K562 (cell line): Measurements from ENCODE around the gene PEX3. TPM values are rescaled to one million over a fixed set of nuclear protein-coding genes. Genes with fewer than 3 reads are reported as not detected.

Experiments
- ATAC-seq: fragments of 200-7000 bp; cut with Tn5 transposase; 3 replicates; pipeline ENCODE4 v1.9.1; 2020; ENCODE audit warnings: moderate library complexity
- BruUV-seq: library from RNA; stranded (reverse); fragments of 400-500 nt; replicated peaks from 2 replicates; lab custom pipeline; 2021; lab: Mats Ljungman, UMichigan
- CTCF ChIA-PET: fragments of 300-600 bp; formaldehyde crosslinking; extraction: SDS; loops from one replicate; lab custom pipeline; 2021; ENCODE audit warnings: low intra/inter-chr PET ratio; lab: Yijun Ruan, JAX
- POLR2A ChIA-PET: fragments of 300-600, 350-650 bp; sonication (Branson Sonifier 250); formaldehyde crosslinking; extraction: SDS; loops from one replicate; lab custom pipeline; 2021; ENCODE audit warnings: antibody characterized with exemption, inconsistent platforms; lab: Yijun Ruan, JAX
- DNase-seq, 4 experiments: peaks; one replicate each; pipeline versions ENCODE4 v3.0.0 to v3.0.0-alpha.2; 2011 to 2018; ENCODE audit warnings: low spot score in 3 of 4, mixed read lengths in 3 of 4; ENCODE audit errors: extremely low read depth in 1 of 4
- FAIRE-seq: peaks from 2 replicates; lab custom pipeline; 2011; peaks lifted over from hg19 to GRCh38; lab: Jason Lieb, UNC
- H2AFZ ChIP-seq: 2 replicates; pipeline ENCODE4 v1.6.0; 2011; ENCODE audit warnings: low read depth, low read length, control low read depth, inconsistent platforms
- H3K27ac ChIP-seq: fragments of 200-600 bp; 3 replicates; pipeline ENCODE4 v1.8.0; 2011; ENCODE audit warnings: low read depth, mild to moderate bottlenecking, control low read depth, inconsistent platforms, low read length, moderate library complexity, mixed read lengths; ENCODE audit errors: extremely low read depth
- H3K27me3 ChIP-seq, 2 experiments: fragments of 300-600 bp in 1 of 2; 2 replicates in 1 of 2; 3 replicates in 1 of 2; pipeline versions ENCODE4 v1.6.0 to v1.8.0; 2011; ENCODE audit warnings: inconsistent platforms in 2 of 2, low read length in 2 of 2, mild to moderate bottlenecking in 1 of 2, mixed read lengths in 1 of 2, moderate library complexity in 1 of 2; ENCODE audit not compliant: control insufficient read depth in 2 of 2, insufficient read depth in 2 of 2
- H3K36me3 ChIP-seq: fragments of 300-600 bp; 3 replicates; pipeline ENCODE4 v1.8.0; 2011; ENCODE audit warnings: mild to moderate bottlenecking, low read length, inconsistent platforms; ENCODE audit not compliant: control insufficient read depth, insufficient read depth
- H3K4me1 ChIP-seq, 2 experiments: fragments of 200-600 bp in 1 of 2; replicated peaks in 1 of 2; 2 replicates in 1 of 2; 3 replicates in 1 of 2; pipeline versions ENCODE4 v1.5.1 to v1.8.0; 2011; ENCODE audit warnings: inconsistent platforms in 2 of 2, low read length in 2 of 2, mild to moderate bottlenecking in 1 of 2, mixed read lengths in 1 of 2, moderate library complexity in 1 of 2; ENCODE audit not compliant: control insufficient read depth in 2 of 2, insufficient read depth in 2 of 2
- H3K4me2 ChIP-seq: 2 replicates; pipeline ENCODE4 v1.6.1; 2011; ENCODE audit warnings: low read length, control low read depth, inconsistent platforms, mixed read lengths; ENCODE audit not compliant: insufficient read depth
- H3K4me3 ChIP-seq: fragments of 200-600 bp; sonication (generic), shearing (Covaris generic); 2 replicates; pipeline ENCODE4 v1.5.1; 2016; ENCODE audit warnings: control low read depth, inconsistent platforms
- H3K79me2 ChIP-seq: fragments of 200-600 bp; 3 replicates; pipeline ENCODE4 v1.8.0; 2011; ENCODE audit warnings: low read length, inconsistent platforms; ENCODE audit not compliant: control insufficient read depth, insufficient read depth
- H3K9ac ChIP-seq, 2 experiments: 2 replicates each; pipeline versions ENCODE4 v1.6.0 to v1.6.1; 2011; ENCODE audit warnings: low read depth in 2 of 2, low read length in 2 of 2, control low read depth in 1 of 2, inconsistent platforms in 1 of 2, mild to moderate bottlenecking in 1 of 2, mixed read lengths in 1 of 2; ENCODE audit not compliant: insufficient read depth in 1 of 2
- H3K9me1 ChIP-seq: one replicate; pipeline ENCODE4 v1.6.0; 2011; ENCODE audit warnings: inconsistent platforms, mild to moderate bottlenecking, low read length, moderate library complexity; ENCODE audit not compliant: control insufficient read depth, insufficient read depth
- H3K9me3 ChIP-seq: replicated peaks from 2 replicates; pipeline ENCODE4 v1.5.1; 2011; ENCODE audit warnings: low read depth, low read length, inconsistent platforms; ENCODE audit not compliant: control insufficient read depth, insufficient read depth
- H4K20me1 ChIP-seq: replicated peaks from 2 replicates; pipeline ENCODE4 v1.6.1; 2011; ENCODE audit warnings: low read length, inconsistent platforms, mixed read lengths; ENCODE audit not compliant: control insufficient read depth, insufficient read depth
- ARHGAP35 ChIP-seq: fragments of 450-650 bp; IDR thresholded peaks from 2 replicates; pipeline ENCODE4 v1.6.1; 2018; ENCODE audit not compliant: partially characterized antibody
- CC2D1A ChIP-seq: fragments of 450-650 bp; IDR thresholded peaks from 2 replicates; pipeline ENCODE4 v1.6.1; 2017; ENCODE audit warnings: mild to moderate bottlenecking
- CXXC5 ChIP-seq: fragments of 250-450 bp; sonication (Bioruptor Pico); IDR thresholded peaks from 2 replicates; pipeline ENCODE4 v1.8.0; 2022; ENCODE audit warnings: inconsistent platforms, mild to moderate bottlenecking, moderate library complexity
- FOXA1 ChIP-seq: fragments of 450-650 bp; IDR thresholded peaks from 2 replicates; pipeline ENCODE4 v1.6.1; 2016; ENCODE audit warnings: mild to moderate bottlenecking, borderline replicate concordance
- HDAC8 ChIP-seq: fragments of 450-650 bp; IDR thresholded peaks from 2 replicates; pipeline ENCODE4 v1.6.1; 2016; ENCODE audit warnings: mild to moderate bottlenecking, missing genetic modification characterization, moderate library complexity, missing compliant biosample characterization
- PBX2 ChIP-seq, 2 experiments: IDR thresholded peaks in 1 of 2; conservative IDR thresholded peaks in 1 of 2; 2 replicates each; pipeline ENCODE4 v1.6.1; 2016; ENCODE audit warnings: low read depth in 2 of 2, mild to moderate bottlenecking in 1 of 2, missing compliant biosample characterization in 1 of 2, missing genetic modification characterization in 1 of 2, moderate library complexity in 1 of 2
- ZNF24 ChIP-seq: fragments of 450-650 bp; IDR thresholded peaks from 2 replicates; pipeline ENCODE4 v1.6.1; 2016
- ZNF76 ChIP-seq: fragments of 250-450 bp; sonication (Bioruptor Pico); IDR thresholded peaks from 2 replicates; pipeline ENCODE4 v1.4.0; 2020; ENCODE audit warnings: mild to moderate bottlenecking, moderate library complexity, borderline replicate concordance
- WGBS: fragments of 100-300 bp; shearing (Covaris generic); methylation state at CpG from one replicate; pipeline ENCODE4 v1.1.6; 2016; ENCODE audit warnings: low coverage, mixed read lengths; ENCODE audit not compliant: insufficient coverage; ENCODE audit errors: missing lambda C conversion rate; 5-methylcytosine and 5-hydroxymethylcytosine counted together
- in situ Hi-C: fragments of 300-500 bp; cut with MboI; formaldehyde crosslinking; loops from 4 replicates; pipeline ENCODE4 v1.15.0; 2018; ENCODE audit warnings: inconsistent platforms, mixed read lengths
- intact Hi-C: fragments of 100-400 bp; cut with micrococcal nuclease; formaldehyde crosslinking; loops from 2 replicates; pipeline ENCODE4 v1.14.2; 2022
- polyA plus RNA-seq, 8 experiments: library from polyadenylated mRNA; depleted of rRNA in 4 of 8; stranded (reverse) in 5 of 8; unstranded in 3 of 8; fragments of >200 nt; fragmentation: Nextera tagmentation in 2 of 8; fragmentation: Illumina TruSeq in 1 of 8; extraction: Ambion mirVana in 2 of 8; extraction: Trizol in 1 of 8; gene quantifications; 2 replicates each; pipeline versions ENCODE4 v1.2.1 to v1.2.3, GENCODE V29; 2011 to 2014; ENCODE audit warnings: inconsistent platforms in 1 of 8, missing spikeins in 1 of 8
- total RNA-seq, 7 experiments: library from RNA; depleted of rRNA in 6 of 7; stranded (reverse); fragments of >200 nt in 6 of 7; fragmentation: Illumina TruSeq in 2 of 7; extraction: Trizol in 2 of 7; gene quantifications; 2 replicates each; pipeline versions ENCODE4 v1.2.1 to v1.2.3, GENCODE V29; 2011 to 2021; ENCODE audit warnings: low replicate concordance in 1 of 7

The PEX3 gene
- total and polyA plus RNA-seq, 9 of the 15 experiments (the other 6 are each of a cell fraction or from before 2014, with no cell fraction given): 17.3 to 69.6 (median 32.7) TPM

- no peaks in the 10 kb centered on the region; a peak in 1 of 5 replicates for H3K4me1 ChIP-seq
- H3K27ac ChIP-seq: no peak overlapping the region
- no peaks in the 10 kb centered on the region for H3K9me1 ChIP-seq
- no peak overlapping the region for H3K9ac ChIP-seq
- peaks cover 14 to 23% of the 10 kb centered on the region in 2 experiments; a peak in 4 of 5 replicates for H3K27me3 ChIP-seq
- ChIA-PET CTCF (no interaction called here), POLR2A (interaction anchor here (0.6 to 1.0 kb wide), 3 partner anchors 10 to 394 kb away, joined by 3 read pairs; no protein-coding TSS in a partner anchor)
- TF ChIP-seq HDAC8: no peak
- no peak for TF ChIP-seq ARHGAP35
- TF ChIP-seq FOXA1: no peak
- no peak for TF ChIP-seq PBX2 (CRISPR knock-in tag; IDR thresholded peaks at IDR 0.05; ENCODE audit: low read depth)
- peak; percentile 55 for TF ChIP-seq PBX2 (tag; conservative IDR thresholded peaks at IDR 0.05; ENCODE audit: low read depth)
- no peak for TF ChIP-seq ZNF24
- TF ChIP-seq ZNF76: no peak
- TF ChIP-seq CC2D1A: no peak
- no peak for TF ChIP-seq CXXC5 (CRISPR knock-in tag)
- no peaks in the 10 kb centered on the region for H3K79me2 ChIP-seq
- H3K4me3 ChIP-seq: no peak overlapping the region
- DNase-seq: no peak
- BruUV-seq: no TSS peak
- no peak for FAIRE-seq
- H3K4me2 ChIP-seq: no peak overlapping the region
- in situ Hi-C loops: no loop called here
- H3K36me3 ChIP-seq: no peaks in the 10 kb centered on the region
- 0 out of 2 replicates have a peak, but pooled peaks cover 3% of the 10 kb centered on the region for H4K20me1 ChIP-seq
- ATAC-seq: no peak
- intact Hi-C loops: no loop called here
- H3K9me3 ChIP-seq: no peaks in the 10 kb centered on the region
- WGBS: 1% methylated on average over 9 of the region's 9 CpGs
- H2AFZ ChIP-seq: no peak overlapping the region
These were observed 45.0 kb upstream of the PEX3 start for GRCh38 chr6:143405373-143406154.
